ENCODE measurements around the gene SH3RF1. TPM values are rescaled to one million over a fixed set of nuclear protein-coding genes. Genes with fewer than 3 reads are reported as not detected.

Gene SH3RF1
- total and polyA plus RNA-seq, 10 of the 15 experiments (the other 5 are each of a cell fraction or from before 2014, with no cell fraction given): 4.5 to 22.5 (median 10.4) TPM

DNA sequence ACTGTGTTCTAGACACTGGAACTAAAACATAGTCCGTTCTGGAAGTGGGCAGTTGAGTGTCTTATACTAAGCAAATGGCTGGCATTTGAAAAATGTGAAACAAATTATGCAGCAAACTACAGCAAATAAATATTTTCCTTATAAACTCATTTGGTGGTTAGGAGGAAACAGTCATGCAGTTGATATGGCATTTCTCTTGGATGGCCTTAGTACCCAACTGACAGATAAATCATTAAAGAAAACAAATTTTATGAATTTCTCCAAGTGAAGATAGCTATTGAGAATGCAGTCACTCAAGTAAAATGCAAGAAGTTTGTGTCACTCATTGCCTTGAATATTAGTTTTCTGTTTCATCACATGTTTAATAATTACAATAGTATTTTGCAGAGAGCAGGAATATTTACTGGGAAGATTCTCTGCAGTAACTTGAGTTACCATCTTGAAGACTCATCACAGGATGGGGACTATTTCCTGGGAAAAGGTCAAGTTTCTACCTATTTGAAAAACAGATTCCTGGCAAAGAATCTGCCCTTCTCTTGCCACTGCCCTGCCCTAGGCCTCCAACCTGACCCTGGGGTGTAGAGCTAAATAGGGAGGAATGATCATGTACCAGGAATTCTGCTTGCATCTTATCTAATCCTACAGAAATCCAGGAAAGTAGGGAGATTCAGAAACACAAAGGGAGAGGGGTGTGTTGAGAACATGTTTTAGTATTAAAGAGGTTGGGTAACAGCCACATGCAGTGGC is 105.9 kb downstream of the SH3RF1 start (continued):
- TF ChIP-seq IRF5 (IDR thresholded peaks at IDR 0.05; ENCODE audit: borderline replicate concordance): no peak
- TF ChIP-seq YY1 (IDR thresholded peaks at IDR 0.05; ENCODE audit: low read depth, low read length): no peak
- TF ChIP-seq CEBPB (IDR thresholded peaks at IDR 0.05; ENCODE audit: borderline replicate concordance in 1 of 2, low read depth in 2 of 2, low read length in 2 of 2): no peak

DNA sequence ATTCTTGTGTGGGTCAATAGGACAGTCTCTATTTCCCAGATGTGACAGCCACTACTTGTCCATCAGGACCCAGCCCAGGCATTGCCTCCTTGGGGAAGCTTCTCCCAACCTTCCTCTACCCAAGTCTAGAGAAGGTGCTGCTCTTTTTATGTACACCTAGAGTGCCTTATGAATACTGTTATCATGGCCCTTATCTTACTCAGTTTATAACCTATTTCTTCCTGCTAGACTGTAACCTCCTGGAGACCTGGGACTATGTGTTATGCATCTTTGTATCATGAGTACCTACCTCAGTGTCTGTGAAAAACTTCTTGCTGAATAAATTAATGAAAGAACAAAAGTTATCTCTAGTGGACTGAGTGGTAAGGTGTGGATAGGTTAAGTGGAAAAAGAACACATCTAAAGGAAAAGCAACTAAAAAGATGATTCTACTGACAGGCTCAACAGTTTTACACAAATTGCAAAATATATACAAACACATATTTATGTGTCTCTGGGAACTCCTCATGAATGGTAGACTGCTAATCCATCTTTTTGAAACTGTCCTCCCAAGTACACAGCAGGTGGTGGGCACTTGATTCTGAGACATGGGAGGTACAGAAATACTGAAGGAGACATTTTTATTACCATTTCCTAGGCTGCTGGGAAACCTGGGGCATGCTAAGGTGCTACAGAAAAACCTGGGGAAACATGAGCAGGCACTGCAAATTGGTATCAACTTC is 106.6 kb downstream of the SH3RF1 start:
- in situ Hi-C loops (cut with MboI) (no loop called here), intact Hi-C loops (cut with micrococcal nuclease; ENCODE audit: unreplicated experiment) (no loop called here)
- SMC1A ChIA-PET (ENCODE audit: uncharacterized antibody, unreplicated experiment): no interaction called here
- Histone ChIP-seq H3K4me3 (no peak overlapping the region), H3K27me3 (replicated peaks in 1 of 2; ENCODE audit: control insufficient read depth in 2 of 2, insufficient read depth in 2 of 2, low read length in 1 of 2) (no peaks in the 10 kb centered on the region), H3K9ac (ENCODE audit: control insufficient read depth, insufficient read depth, low read length) (no peak overlapping the region), H4K20me1 (ENCODE audit: control insufficient read depth, insufficient read depth) (no peaks in the 10 kb centered on the region), H2AFZ (ENCODE audit: control insufficient read depth, low read depth, low read length) (no peak overlapping the region), H3K9me3 (replicated peaks; ENCODE audit: control insufficient read depth, insufficient read depth, low read length) (no peaks in the 10 kb centered on the region), H3K27ac (ENCODE audit: control insufficient read depth, insufficient read depth) (no peak overlapping the region), H3K79me2 (ENCODE audit: control insufficient read depth, insufficient read depth, low read length) (peaks cover 14% of the 10 kb centered on the region), H3K36me3 (ENCODE audit: control insufficient read depth in 2 of 2, insufficient read depth in 2 of 2, low read length in 1 of 2) (no peaks in the 10 kb centered on the region; a peak in 1 of 4 replicates), H3K4me1 (ENCODE audit: control insufficient read depth, insufficient read depth, low read length) (peaks cover 5% of the 10 kb centered on the region; the same call in 1 of the 2 replicates), H3K4me2 (ENCODE audit: control insufficient read depth, insufficient read depth) (no peak overlapping the region)
- POLR2A ChIA-PET: no interaction called here
- ATAC-seq (no peak), DNase-seq (ENCODE audit: low read depth, low spot score) (no peak), FAIRE-seq (no peak)
- RAD21 ChIA-PET (ENCODE audit: unreplicated experiment): no interaction called here
- TF ChIP-seq BRCA1 (IDR thresholded peaks at IDR 0.05; ENCODE audit: low read depth, low read length) (no peak), SRF (IDR thresholded peaks at IDR 0.05; ENCODE audit: low read depth in 2 of 2, low read length in 2 of 2) (no peak), ZNF24 (IDR thresholded peaks at IDR 0.05) (no peak), CEBPB (IDR thresholded peaks at IDR 0.05; ENCODE audit: borderline replicate concordance in 1 of 2, low read depth in 2 of 2, low read length in 2 of 2) (no peak), BCL3 (IDR thresholded peaks at IDR 0.05; ENCODE audit: borderline replicate concordance, insufficient read depth, low read depth, low read length, poor library complexity, severe bottlenecking) (no peak), RB1 (IDR thresholded peaks at IDR 0.05; ENCODE audit: borderline replicate concordance) (no peak), SIX5 (IDR thresholded peaks at IDR 0.05; ENCODE audit: low read depth, low read length, severe bottlenecking) (no peak), ZBTB33 (IDR thresholded peaks at IDR 0.05) (no peak)
- CTCF ChIA-PET: no interaction called here
- BruUV-seq (replicated peaks): no TSS peak

Data from GM12878 (cell line).